Thyroid gland (tissue), 4 donors: Measurements from ENCODE around the gene BCKDHB. TPM values are rescaled to one million over a fixed set of nuclear protein-coding genes. Genes with fewer than 3 reads are reported as not detected.
"Not testable (repeated sequence)": the region's sequence is repeated elsewhere in the genome, so short reads cannot be mapped to it uniquely, and the experiment has no call there.

ENCODE experiments used
- DNase-seq, 2 donors: peaks; one replicate each; pipeline ENCODE4 v3.0.0-alpha.2; 2019
- H3K27ac ChIP-seq, 3 donors: fragments of 200-600 bp; sonication (generic); 1 replicate in 2 of 3; 2 replicates in 1 of 3; pipeline ENCODE4 v1.5.1; 2016 to 2019; ENCODE audit warnings: mild to moderate bottlenecking in 1 of 3, moderate library complexity in 1 of 3
- H3K27me3 ChIP-seq: fragments of 200-600 bp; sonication (generic); one replicate; pipeline ENCODE4 v1.5.1; 2019
- H3K36me3 ChIP-seq, 2 donors: fragments of 200-600 bp; sonication (generic); one replicate each; pipeline ENCODE4 v1.5.1; 2016 to 2019
- H3K4me1 ChIP-seq, 2 donors: fragments of 200-600 bp; sonication (generic); one replicate each; pipeline ENCODE4 v1.5.1; 2017 to 2019
- H3K4me3 ChIP-seq, 3 donors: fragments of 200-600 bp; sonication (generic); replicated peaks in 1 of 3; 1 replicate in 2 of 3; 2 replicates in 1 of 3; pipeline ENCODE4 v1.5.1; 2016; ENCODE audit warnings: mild to moderate bottlenecking in 1 of 3
- H3K9me3 ChIP-seq: fragments of 200-600 bp; sonication (generic); one replicate; pipeline ENCODE4 v1.5.1; 2017
- POLR2A ChIP-seq, 2 donors: fragments of 450-650 bp; IDR thresholded peaks; one replicate each; pipeline ENCODE4 v1.6.1; 2017; ENCODE audit warnings: antibody characterized with exemption in 2 of 2, mild to moderate bottlenecking in 2 of 2, moderate library complexity in 1 of 2
- WGBS, 2 donors: methylation state at CpG; one replicate each; pipeline ENCODE4 v1.1.5; 2017; 5-methylcytosine and 5-hydroxymethylcytosine counted together
- intact Hi-C: fragments of 100-400 bp; cut with DNase I; formaldehyde crosslinking; loops from one replicate; pipeline ENCODE4 v1.15.1; 2023
- total RNA-seq, 4 donors: library from RNA; depleted of rRNA; stranded (reverse); fragments of >200 nt; gene quantifications; one replicate each; pipeline ENCODE4 v1.2.3, GENCODE V29; 2016
- TF ChIP-seq, protein P1 (sequence below), 6 experiments: fragments of 200-600 bp in 3 of 6; fragments of 450-650 bp in 3 of 6; sonication (generic) in 3 of 6; IDR thresholded peaks; one replicate each; pipeline ENCODE4 v1.5.1; 2016 to 2019; ENCODE audit warnings: antibody characterized with exemption in 6 of 6, mild to moderate bottlenecking in 2 of 6, inconsistent platforms in 1 of 6, moderate library complexity in 1 of 6

Gene BCKDHB
- total RNA-seq, 4 donors from 2014 or later, result 16.7 to 36.9 (median 24.4) TPM

- intact Hi-C loops, result no loop called here
- Histone ChIP-seq H3K27ac (no peak overlapping the region), H3K36me3 (no peaks in the 10 kb centered on the region), H3K4me1 (peaks cover 3 to 4% of the 10 kb centered on the region in 2 donors), H3K27me3 (no peaks in the 10 kb centered on the region), H3K4me3 (no peak overlapping the region), H3K9me3 (no peaks in the 10 kb centered on the region)
- no peak for TF ChIP-seq POLR2A (IDR thresholded peaks at IDR 0.05)
- TF ChIP-seq, protein P1, sequence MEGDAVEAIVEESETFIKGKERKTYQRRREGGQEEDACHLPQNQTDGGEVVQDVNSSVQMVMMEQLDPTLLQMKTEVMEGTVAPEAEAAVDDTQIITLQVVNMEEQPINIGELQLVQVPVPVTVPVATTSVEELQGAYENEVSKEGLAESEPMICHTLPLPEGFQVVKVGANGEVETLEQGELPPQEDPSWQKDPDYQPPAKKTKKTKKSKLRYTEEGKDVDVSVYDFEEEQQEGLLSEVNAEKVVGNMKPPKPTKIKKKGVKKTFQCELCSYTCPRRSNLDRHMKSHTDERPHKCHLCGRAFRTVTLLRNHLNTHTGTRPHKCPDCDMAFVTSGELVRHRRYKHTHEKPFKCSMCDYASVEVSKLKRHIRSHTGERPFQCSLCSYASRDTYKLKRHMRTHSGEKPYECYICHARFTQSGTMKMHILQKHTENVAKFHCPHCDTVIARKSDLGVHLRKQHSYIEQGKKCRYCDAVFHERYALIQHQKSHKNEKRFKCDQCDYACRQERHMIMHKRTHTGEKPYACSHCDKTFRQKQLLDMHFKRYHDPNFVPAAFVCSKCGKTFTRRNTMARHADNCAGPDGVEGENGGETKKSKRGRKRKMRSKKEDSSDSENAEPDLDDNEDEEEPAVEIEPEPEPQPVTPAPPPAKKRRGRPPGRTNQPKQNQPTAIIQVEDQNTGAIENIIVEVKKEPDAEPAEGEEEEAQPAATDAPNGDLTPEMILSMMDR (IDR thresholded peaks at IDR 0.05), result no peak
- peak; percentile 10 to 16 for DNase-seq
- 19 to 34% methylated on average over 3 of the region's 3 CpGs for WGBS, 2 donors
These were observed 104.1 kb downstream of the BCKDHB start for GRCh38 chr6:80210618-80211017.

GRCh38 chr6:80211286-80211685, 104.8 kb downstream of the BCKDHB start:
- Histone ChIP-seq H3K36me3 (no peaks in the 10 kb centered on the region), H3K4me3 (no peak overlapping the region), H3K9me3 (no peaks in the 10 kb centered on the region), H3K4me1 (peaks cover 3 to 4% of the 10 kb centered on the region in 2 donors), H3K27ac (no peak overlapping the region), H3K27me3 (no peaks in the 10 kb centered on the region)
- intact Hi-C loops, result no loop called here
- DNase-seq, result no peak
- no peak for TF ChIP-seq POLR2A (IDR thresholded peaks at IDR 0.05)
- TF ChIP-seq, protein P1 (IDR thresholded peaks at IDR 0.05), result no peak
- 95 to 96% methylated on average over 3 of the region's 3 CpGs for WGBS, 2 donors

DNA sequence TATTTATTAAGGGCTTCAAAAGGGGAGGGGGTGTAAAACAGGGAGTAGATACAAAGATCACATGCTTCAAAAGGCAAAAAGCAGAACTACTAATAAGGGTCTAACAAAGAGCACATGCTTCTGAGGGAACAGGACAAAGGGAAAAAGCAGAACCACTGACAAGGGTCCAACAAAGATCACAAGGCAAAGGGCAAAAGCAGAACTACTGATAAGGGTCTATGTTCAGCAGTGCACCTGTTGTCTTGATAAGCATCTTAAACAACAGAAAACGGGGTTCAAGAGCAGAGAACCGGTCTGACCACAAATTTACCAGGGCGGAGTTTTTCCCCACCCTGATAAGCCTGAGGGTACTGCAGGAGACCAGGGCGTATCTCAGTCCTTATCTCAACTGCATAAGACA, 105.4 kb downstream of the BCKDHB start:
- H3K9me3 ChIP-seq, DNase-seq, H3K27me3 ChIP-seq, H3K27ac ChIP-seq, H3K36me3 ChIP-seq, H3K4me1 ChIP-seq, H3K4me3 ChIP-seq, intact Hi-C loops: not testable (repeated sequence)
- WGBS, 2 donors, result 70 to 85% methylated on average over 4 of the region's 4 CpGs

GRCh38 chr6:80214436-80215022, 108.1 kb downstream of the BCKDHB start:
- Histone ChIP-seq H3K4me3 (no peak overlapping the region), H3K27me3 (no peaks in the 10 kb centered on the region), H3K4me1 (peaks cover 3 to 4% of the 10 kb centered on the region in 2 donors), H3K27ac (no peak overlapping the region), H3K36me3 (no peaks in the 10 kb centered on the region), H3K9me3 (no peaks in the 10 kb centered on the region)
- WGBS, 2 donors, result 57 to 61% methylated on average over 4 of the region's 4 CpGs
- TF ChIP-seq, protein P1 (IDR thresholded peaks at IDR 0.05), result peak in 5 of 6 experiments; percentile 21 to 75 (median 51)
- no peak for TF ChIP-seq POLR2A (IDR thresholded peaks at IDR 0.05)
- peak; percentile 5 to 17 for DNase-seq
- intact Hi-C loops, result no loop called here

DNA sequence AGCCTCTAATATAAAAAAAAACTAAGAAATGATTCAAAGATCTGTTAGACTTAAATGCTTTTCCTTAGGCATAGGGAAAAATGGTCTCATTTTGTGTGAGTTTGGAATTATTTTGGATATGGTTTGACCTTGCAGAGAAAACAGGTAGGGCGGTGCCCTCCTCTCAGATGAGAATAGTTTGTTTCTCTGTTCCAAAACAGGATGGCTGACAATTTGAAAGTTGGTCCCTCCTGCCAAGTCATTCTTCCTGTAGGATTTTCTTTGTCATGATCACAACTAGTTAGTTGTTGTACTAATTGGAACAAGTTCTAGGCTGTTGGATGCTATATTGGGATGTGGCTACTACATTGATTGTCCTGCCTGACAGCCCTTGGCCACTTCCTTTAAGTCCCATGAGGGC, 108.6 kb downstream of the BCKDHB start:
- DNase-seq, result no peak
- peaks cover 3 to 4% of the 10 kb centered on the region in 2 donors for H3K4me1 ChIP-seq
- WGBS, 2 donors, result 80 to 89% methylated on average over 1 of the region's 1 CpG
- intact Hi-C loops, result no loop called here
- H3K9me3 ChIP-seq, result no peaks in the 10 kb centered on the region
- no peak overlapping the region for H3K4me3 ChIP-seq
- no peak for TF ChIP-seq POLR2A (IDR thresholded peaks at IDR 0.05)
- TF ChIP-seq, protein P1 (IDR thresholded peaks at IDR 0.05), result no peak
- no peaks in the 10 kb centered on the region for H3K36me3 ChIP-seq
- H3K27me3 ChIP-seq, result no peaks in the 10 kb centered on the region
- no peak overlapping the region for H3K27ac ChIP-seq
